Mesenchymal stem cell (in vitro differentiated cells and primary cell): ENCODE data around the gene HDHD5.

Experiments used
- DNase-seq: peaks from one replicate; pipeline ENCODE4 v3.0.0-alpha.2; 2013
- H2AFZ ChIP-seq: one replicate; pipeline ENCODE4 v1.6.1; 2013; ENCODE audit warnings: low read depth, mild to moderate bottlenecking, control low read depth, inconsistent platforms, low read length, moderate library complexity
- H2AK5ac ChIP-seq: 2 replicates; pipeline ENCODE4 v1.6.1; 2013; ENCODE audit warnings: low read length, moderate library complexity, mild to moderate bottlenecking, inconsistent platforms; ENCODE audit not compliant: severe bottlenecking
- H2BK120ac ChIP-seq: one replicate; pipeline ENCODE4 v1.6.1; 2013; ENCODE audit warnings: low read depth, mild to moderate bottlenecking, inconsistent platforms, low read length, moderate library complexity
- H2BK12ac ChIP-seq, 2 experiments: one replicate each; pipeline ENCODE4 v1.6.1; 2013; ENCODE audit warnings: inconsistent platforms in 2 of 2, low read length in 2 of 2, mild to moderate bottlenecking in 2 of 2, moderate library complexity in 2 of 2, control low read depth in 1 of 2
- H2BK15ac ChIP-seq: one replicate; pipeline ENCODE4 v1.6.1; 2013; ENCODE audit warnings: mild to moderate bottlenecking, low read depth, inconsistent platforms; ENCODE audit not compliant: poor library complexity, severe bottlenecking
- H2BK5ac ChIP-seq: 2 replicates; pipeline ENCODE4 v1.6.1; 2013; ENCODE audit warnings: low read depth, mild to moderate bottlenecking, low read length, control low read depth, inconsistent platforms; ENCODE audit not compliant: poor library complexity, severe bottlenecking
- H3K14ac ChIP-seq, 2 experiments: one replicate each; pipeline ENCODE4 v1.6.1; 2013; ENCODE audit warnings: inconsistent platforms in 2 of 2, low read length in 2 of 2, control low read depth in 1 of 2, mild to moderate bottlenecking in 1 of 2, moderate library complexity in 1 of 2
- H3K18ac ChIP-seq, 2 experiments: one replicate each; pipeline ENCODE4 v1.6.1; 2013; ENCODE audit warnings: inconsistent platforms in 2 of 2, low read length in 2 of 2, control low read depth in 1 of 2, low read depth in 1 of 2, mild to moderate bottlenecking in 1 of 2
- H3K23ac ChIP-seq, 2 experiments: one replicate each; pipeline ENCODE4 v1.6.1; 2013; ENCODE audit warnings: inconsistent platforms in 2 of 2, low read length in 2 of 2, mild to moderate bottlenecking in 2 of 2, moderate library complexity in 2 of 2, control low read depth in 1 of 2
- H3K27ac ChIP-seq: 2 replicates; pipeline ENCODE4 v1.5.1; 2013; ENCODE audit warnings: mild to moderate bottlenecking, moderate library complexity, low read length, control low read depth, inconsistent platforms; ENCODE audit not compliant: poor library complexity, severe bottlenecking
- H3K27me3 ChIP-seq, 2 experiments: 2 replicates each; pipeline versions ENCODE4 v1.6.1 to v1.7.0; 2013; ENCODE audit warnings: low read length in 2 of 2, mild to moderate bottlenecking in 2 of 2, moderate library complexity in 2 of 2, control low read depth in 1 of 2, inconsistent platforms in 1 of 2; ENCODE audit not compliant: control insufficient read depth in 1 of 2, insufficient read depth in 1 of 2
- H3K36me3 ChIP-seq, 2 experiments: 2 replicates each; pipeline versions ENCODE4 v1.6.1 to v1.7.0; 2013; ENCODE audit warnings: low read length in 2 of 2, control low read depth in 1 of 2, inconsistent platforms in 1 of 2, low read depth in 1 of 2, mild to moderate bottlenecking in 1 of 2; ENCODE audit not compliant: insufficient read depth in 2 of 2, control insufficient read depth in 1 of 2
- H3K4ac ChIP-seq, 2 experiments: one replicate each; pipeline ENCODE4 v1.6.1; 2013; ENCODE audit warnings: inconsistent platforms in 2 of 2, low read length in 2 of 2, mild to moderate bottlenecking in 2 of 2, moderate library complexity in 2 of 2, control low read depth in 1 of 2, low read depth in 1 of 2
- H3K4me1 ChIP-seq: 2 replicates; pipeline ENCODE4 v1.6.1; 2013; ENCODE audit warnings: low read depth, low read length, control low read depth; ENCODE audit not compliant: control insufficient read depth, insufficient read depth
- H3K4me2 ChIP-seq: 2 replicates; pipeline ENCODE4 v1.6.1; 2013; ENCODE audit warnings: low read length, mild to moderate bottlenecking, inconsistent platforms; ENCODE audit not compliant: poor library complexity, severe bottlenecking
- H3K4me3 ChIP-seq, 2 experiments: 2 replicates each; pipeline versions ENCODE4 v1.5.1 to v1.7.0; 2013; ENCODE audit warnings: low read length in 2 of 2, mild to moderate bottlenecking in 2 of 2, control low read depth in 1 of 2, low read depth in 1 of 2; ENCODE audit not compliant: insufficient read depth in 1 of 2
- H3K79me1 ChIP-seq: replicated peaks from 2 replicates; pipeline ENCODE4 v1.6.1; 2013; ENCODE audit warnings: mild to moderate bottlenecking, control low read depth, low read length, inconsistent platforms; ENCODE audit not compliant: poor library complexity, severe bottlenecking
- H3K9ac ChIP-seq: 2 replicates; pipeline ENCODE4 v1.7.0; 2013; ENCODE audit warnings: mild to moderate bottlenecking, low read length, moderate library complexity
- H3K9me3 ChIP-seq: 2 replicates; pipeline ENCODE4 v1.7.0; 2013; ENCODE audit warnings: mild to moderate bottlenecking, low read length; ENCODE audit not compliant: control insufficient read depth
- H4K8ac ChIP-seq: one replicate; pipeline ENCODE4 v1.6.1; 2013; ENCODE audit warnings: inconsistent platforms, mild to moderate bottlenecking, low read length, moderate library complexity
- H4K91ac ChIP-seq: one replicate; pipeline ENCODE4 v1.6.1; 2013; ENCODE audit warnings: mild to moderate bottlenecking, low read length, inconsistent platforms
- WGBS: methylation state at CpG from one replicate; pipeline ENCODE4 v1.1.7; 2013; ENCODE audit warnings: mixed read lengths; 5-methylcytosine and 5-hydroxymethylcytosine counted together

Gene HDHD5

DNA sequence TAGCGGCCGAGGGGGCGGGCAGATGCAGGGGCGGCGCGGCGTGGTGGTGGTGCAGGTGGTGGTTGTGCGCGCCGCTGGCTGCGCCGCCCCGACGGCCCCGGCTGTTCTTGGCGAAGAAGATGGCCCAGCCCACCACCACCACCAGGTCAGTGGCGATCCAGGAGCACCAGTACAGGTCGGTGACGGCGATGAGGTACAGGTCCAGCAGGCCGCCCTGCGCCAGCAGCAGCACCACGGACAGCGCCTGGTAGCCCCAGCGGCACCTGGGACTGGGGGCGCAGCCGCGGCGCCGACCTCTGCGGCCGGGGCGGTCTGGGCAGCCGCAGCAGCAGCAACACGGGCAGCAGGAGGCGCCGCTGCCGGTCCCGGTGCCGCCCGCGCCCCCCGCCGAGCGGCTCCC lies 38.8 kb downstream of the HDHD5 start:
- peaks cover 50 to 54% of the 10 kb centered on the region in 2 experiments for H3K27me3 ChIP-seq
- H3K23ac ChIP-seq, result no peak overlapping the region
- H3K4me1 ChIP-seq, result peaks cover 17% of the 10 kb centered on the region
- whole genome bisulfite sequencing, result 3% methylated on average over 20 of the region's 45 CpGs
- peak overlapping the region; percentile 45 for H2BK15ac ChIP-seq
- H3K9me3 ChIP-seq, result no peaks in the 10 kb centered on the region
- H3K4me3 ChIP-seq, result peak overlapping the region in 1 of 2 experiments; percentile 57
- DNase-seq, result peak; percentile 42
- no peak overlapping the region for H2BK120ac ChIP-seq
- no peaks in the 10 kb centered on the region for H3K36me3 ChIP-seq
- no peak overlapping the region for H3K9ac ChIP-seq
- H4K91ac ChIP-seq, result no peak overlapping the region
- no peak overlapping the region for H2AK5ac ChIP-seq
- H2BK5ac ChIP-seq, result no peak overlapping the region
- H2BK12ac ChIP-seq, result no peak overlapping the region
- H4K8ac ChIP-seq, result no peak overlapping the region
- H3K4ac ChIP-seq, result no peak overlapping the region
- no peak overlapping the region for H3K27ac ChIP-seq
- H3K14ac ChIP-seq, result no peak overlapping the region
- peak overlapping the region; percentile 92 for H3K4me2 ChIP-seq
- H3K18ac ChIP-seq, result no peak overlapping the region
- H3K79me1 ChIP-seq, result no peaks in the 10 kb centered on the region
- H2AFZ ChIP-seq, result no peak overlapping the region

DNA sequence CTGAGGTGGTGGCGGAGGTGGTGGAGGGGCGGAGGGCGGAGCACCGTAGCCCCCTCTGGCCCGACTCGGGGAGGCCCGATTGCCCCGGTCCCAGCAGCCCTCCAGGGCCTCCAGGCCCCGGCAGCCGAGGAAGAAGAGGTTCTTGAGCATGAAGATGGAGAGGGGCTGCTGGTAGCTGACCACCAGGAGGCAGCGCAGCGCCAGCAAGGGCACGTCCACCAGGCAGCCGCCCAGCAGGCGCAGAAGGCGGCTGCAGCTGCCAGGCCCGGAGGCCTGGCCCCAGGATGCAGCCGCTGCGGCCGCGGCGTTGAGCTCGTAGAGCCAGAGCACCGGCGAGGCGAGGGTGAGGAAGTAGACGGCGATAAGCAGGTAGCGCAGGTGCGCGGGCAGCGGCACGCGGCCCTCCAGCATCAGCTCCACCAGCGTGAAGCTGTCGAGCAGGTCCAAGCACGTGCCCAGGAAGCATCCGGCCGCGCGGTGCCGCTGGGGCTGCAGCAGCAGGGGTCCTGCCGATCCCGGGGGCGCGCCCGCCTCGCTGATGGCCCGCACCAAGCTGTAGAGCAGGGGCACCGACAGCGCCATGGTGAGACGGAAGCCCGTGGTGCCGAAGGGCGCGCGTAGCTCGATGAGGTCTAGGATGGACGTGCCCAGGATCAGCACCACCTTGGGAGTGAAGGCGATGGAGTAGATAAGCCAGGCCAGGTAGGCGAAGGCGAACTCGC lies 39.4 kb downstream of the HDHD5 start:
- no peak overlapping the region for H3K14ac ChIP-seq
- no peak overlapping the region for H3K9ac ChIP-seq
- peaks cover 17% of the 10 kb centered on the region for H3K4me1 ChIP-seq
- H3K27me3 ChIP-seq, result peaks cover 50 to 54% of the 10 kb centered on the region in 2 experiments
- H3K18ac ChIP-seq, result no peak overlapping the region
- H3K4me2 ChIP-seq, result no peak overlapping the region
- H3K9me3 ChIP-seq, result no peaks in the 10 kb centered on the region
- no peak overlapping the region for H4K91ac ChIP-seq
- H3K27ac ChIP-seq, result no peak overlapping the region
- H2BK12ac ChIP-seq, result no peak overlapping the region
- H4K8ac ChIP-seq, result no peak overlapping the region
- no peak overlapping the region for H2BK120ac ChIP-seq
- no peak overlapping the region for H2AK5ac ChIP-seq
- H3K79me1 ChIP-seq, result no peaks in the 10 kb centered on the region
- no peak overlapping the region for H3K4ac ChIP-seq
- H2AFZ ChIP-seq, result no peak overlapping the region
- H2BK5ac ChIP-seq, result no peak overlapping the region
- WGBS, result 68% methylated on average over 58 of the region's 63 CpGs
- H3K4me3 ChIP-seq, result no peak overlapping the region
- no peak for DNase-seq
- H3K36me3 ChIP-seq, result no peaks in the 10 kb centered on the region
- H2BK15ac ChIP-seq, result no peak overlapping the region
- peak overlapping the region in 1 of 2 experiments; percentile 83 for H3K23ac ChIP-seq

DNA sequence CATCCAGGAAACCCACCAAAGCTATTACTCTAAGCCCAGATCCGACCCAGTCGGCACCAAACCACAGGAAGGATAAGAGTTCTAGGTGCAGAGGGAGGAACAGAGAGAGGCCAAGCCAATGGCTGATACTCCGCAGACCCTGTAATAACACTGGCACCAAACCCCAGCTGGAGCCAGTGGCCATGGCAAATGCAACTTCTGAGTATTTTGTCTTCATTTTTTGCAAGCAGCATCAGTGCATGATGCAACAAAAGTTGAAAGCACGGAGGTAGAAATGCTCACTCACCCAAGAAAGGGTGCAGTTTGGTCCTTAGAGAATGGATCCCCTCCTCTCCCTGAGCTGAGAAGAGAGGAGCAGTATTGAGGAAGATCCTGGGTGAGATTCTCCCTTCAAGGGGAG lies 40.7 kb downstream of the HDHD5 start:
- no peak overlapping the region for H4K91ac ChIP-seq
- H3K4ac ChIP-seq, result no peak overlapping the region
- H3K9me3 ChIP-seq, result no peaks in the 10 kb centered on the region
- H4K8ac ChIP-seq, result no peak overlapping the region
- no peak overlapping the region for H3K4me3 ChIP-seq
- H3K4me1 ChIP-seq, result peaks cover 17% of the 10 kb centered on the region
- peaks cover 55 to 58% of the 10 kb centered on the region in 2 experiments for H3K27me3 ChIP-seq
- H3K9ac ChIP-seq, result no peak overlapping the region
- no peak overlapping the region for H2BK12ac ChIP-seq
- no peak overlapping the region for H3K27ac ChIP-seq
- DNase-seq, result no peak
- no peaks in the 10 kb centered on the region for H3K79me1 ChIP-seq
- H3K14ac ChIP-seq, result no peak overlapping the region
- no peak overlapping the region for H2BK15ac ChIP-seq
- H2BK120ac ChIP-seq, result no peak overlapping the region
- H3K18ac ChIP-seq, result no peak overlapping the region
- WGBS, result 86% methylated on average over 4 of the region's 4 CpGs
- H3K4me2 ChIP-seq, result no peak overlapping the region
- H3K36me3 ChIP-seq, result no peaks in the 10 kb centered on the region
- no peak overlapping the region for H2AFZ ChIP-seq
- H3K23ac ChIP-seq, result no peak overlapping the region
- H2BK5ac ChIP-seq, result no peak overlapping the region
- no peak overlapping the region for H2AK5ac ChIP-seq

DNA sequence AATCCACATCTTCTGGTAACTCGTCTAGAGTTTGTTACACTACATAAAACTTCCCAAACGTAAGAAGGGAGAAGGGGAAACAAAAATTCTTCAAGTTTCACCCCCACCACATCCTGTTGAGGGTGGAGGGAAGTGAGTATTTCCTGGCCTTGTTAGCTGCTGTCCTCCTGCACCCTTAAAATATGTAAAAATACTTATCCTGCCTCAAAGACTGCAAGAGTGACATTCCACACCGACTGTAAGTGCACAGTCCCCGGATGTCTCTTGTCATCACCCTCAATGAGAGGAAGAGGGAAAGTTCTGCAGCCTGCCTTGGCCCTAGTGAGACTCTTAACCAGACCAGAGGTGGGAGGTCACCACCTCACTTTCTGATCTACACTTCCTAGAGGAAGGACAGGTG lies 41.2 kb downstream of the HDHD5 start:
- no peak overlapping the region for H3K4me2 ChIP-seq
- H3K27ac ChIP-seq, result no peak overlapping the region
- H2AK5ac ChIP-seq, result no peak overlapping the region
- H2AFZ ChIP-seq, result no peak overlapping the region
- no peak overlapping the region for H2BK5ac ChIP-seq
- WGBS, result 90% methylated on average over 3 of the region's 4 CpGs
- H3K4me3 ChIP-seq, result no peak overlapping the region
- no peaks in the 10 kb centered on the region for H3K79me1 ChIP-seq
- H2BK120ac ChIP-seq, result no peak overlapping the region
- H3K4ac ChIP-seq, result no peak overlapping the region
- H4K8ac ChIP-seq, result no peak overlapping the region
- DNase-seq, result no peak
- no peak overlapping the region for H4K91ac ChIP-seq
- no peak overlapping the region for H3K18ac ChIP-seq
- H3K36me3 ChIP-seq, result no peaks in the 10 kb centered on the region
- H3K14ac ChIP-seq, result no peak overlapping the region
- H3K9ac ChIP-seq, result no peak overlapping the region
- no peak overlapping the region for H3K23ac ChIP-seq
- no peak overlapping the region for H2BK15ac ChIP-seq
- H2BK12ac ChIP-seq, result no peak overlapping the region
- H3K9me3 ChIP-seq, result no peaks in the 10 kb centered on the region
- peaks cover 17% of the 10 kb centered on the region for H3K4me1 ChIP-seq
- peaks cover 55 to 58% of the 10 kb centered on the region in 2 experiments for H3K27me3 ChIP-seq
